RWPE2 (cell line): ENCODE results near the gene HIVEP3.

Experiments used
- ATAC-seq: fragments of 200-7000 bp; cut with Tn5 transposase; 3 replicates; pipeline ENCODE4 v1.9.1; 2021; ENCODE audit warnings: low read depth
- DNase-seq: peaks from one replicate; pipeline ENCODE4 v3.0.0-alpha.2; 2020; ENCODE audit warnings: low spot score
- H3K27ac ChIP-seq: fragments of 450-650 bp; 2 replicates; pipeline ENCODE4 v1.5.1; 2017; ENCODE audit warnings: mild to moderate bottlenecking; ENCODE audit not compliant: poor library complexity, severe bottlenecking
- H3K27me3 ChIP-seq: fragments of 250-450 bp; sonication (Bioruptor Pico); 2 replicates; pipeline ENCODE4 v1.5.1; 2021; ENCODE audit warnings: mild to moderate bottlenecking, moderate library complexity; ENCODE audit not compliant: insufficient read depth, poor library complexity, severe bottlenecking
- H3K36me3 ChIP-seq: fragments of 250-450 bp; sonication (Bioruptor Pico); 2 replicates; pipeline ENCODE4 v1.5.1; 2020; ENCODE audit warnings: low read depth, mild to moderate bottlenecking, moderate library complexity
- H3K4me1 ChIP-seq: fragments of 250-450 bp; sonication (Bioruptor Pico); 2 replicates; pipeline ENCODE4 v1.5.1; 2021; ENCODE audit warnings: mild to moderate bottlenecking, moderate library complexity; ENCODE audit not compliant: insufficient read depth, poor library complexity, severe bottlenecking
- H3K4me3 ChIP-seq: fragments of 250-450 bp; sonication (Bioruptor Pico); 2 replicates; pipeline ENCODE4 v1.5.1; 2021; ENCODE audit warnings: mild to moderate bottlenecking, moderate library complexity; ENCODE audit not compliant: severe bottlenecking
- H3K9me3 ChIP-seq: fragments of 250-450 bp; sonication (Bioruptor Pico); 2 replicates; pipeline ENCODE4 v1.5.1; 2021; ENCODE audit warnings: mild to moderate bottlenecking, moderate library complexity; ENCODE audit not compliant: severe bottlenecking
- CTCF ChIP-seq: fragments of 450-650 bp; IDR thresholded peaks from one replicate; pipeline ENCODE4 v1.5.1; 2017; ENCODE audit warnings: mild to moderate bottlenecking, moderate library complexity; ENCODE audit not compliant: poor library complexity, severe bottlenecking

Gene HIVEP3

GRCh38 chr1:41766041-41766440, 152.7 kb downstream of the HIVEP3 start:
- Histone ChIP-seq H3K27me3 (no peaks in the 10 kb centered on the region), H3K36me3 (no peaks in the 10 kb centered on the region), H3K27ac (no peak overlapping the region), H3K4me3 (no peak overlapping the region), H3K9me3 (no peaks in the 10 kb centered on the region), H3K4me1 (peaks cover 10% of the 10 kb centered on the region)
- ATAC-seq (no peak), DNase-seq (no peak)
- TF ChIP-seq CTCF, result no peak

GRCh38 chr1:41765152-41765551, 153.6 kb downstream of the HIVEP3 start:
- H3K4me3 ChIP-seq, result no peak overlapping the region
- H3K27ac ChIP-seq, result no peak overlapping the region
- H3K4me1 ChIP-seq, result peaks cover 10% of the 10 kb centered on the region
- TF ChIP-seq CTCF, result no peak
- H3K27me3 ChIP-seq, result no peaks in the 10 kb centered on the region
- no peaks in the 10 kb centered on the region for H3K9me3 ChIP-seq
- no peak for ATAC-seq
- no peak for DNase-seq
- H3K36me3 ChIP-seq, result no peaks in the 10 kb centered on the region

- Histone ChIP-seq H3K4me3 (no peak overlapping the region), H3K4me1 (peaks cover 10% of the 10 kb centered on the region), H3K27me3 (no peaks in the 10 kb centered on the region), H3K9me3 (no peaks in the 10 kb centered on the region), H3K27ac (no peak overlapping the region), H3K36me3 (no peaks in the 10 kb centered on the region)
- no peak for TF ChIP-seq CTCF
- DNase-seq (no peak), ATAC-seq (no peak)
Measured at GRCh38 chr1:41764656-41765055, 154.1 kb downstream of the HIVEP3 start.

GRCh38 chr1:41762777-41763176, 155.9 kb downstream of the HIVEP3 start:
- Histone ChIP-seq H3K9me3 (no peaks in the 10 kb centered on the region), H3K36me3 (no peaks in the 10 kb centered on the region), H3K4me1 (peaks cover 14% of the 10 kb centered on the region), H3K27me3 (no peaks in the 10 kb centered on the region), H3K27ac (no peak overlapping the region), H3K4me3 (no peak overlapping the region)
- DNase-seq (no peak), ATAC-seq (no peak)
- TF ChIP-seq CTCF, result no peak

- no peak for DNase-seq
- peaks cover 9% of the 10 kb centered on the region for H3K4me1 ChIP-seq
- H3K27ac ChIP-seq, result no peak overlapping the region
- TF ChIP-seq CTCF, result no peak
- no peak for ATAC-seq
- H3K4me3 ChIP-seq, result no peak overlapping the region
- no peaks in the 10 kb centered on the region for H3K36me3 ChIP-seq
- H3K27me3 ChIP-seq, result no peaks in the 10 kb centered on the region
- H3K9me3 ChIP-seq, result no peaks in the 10 kb centered on the region
Measured at GRCh38 chr1:41762251-41762650, 156.5 kb downstream of the HIVEP3 start.
